ENCODE results near the gene RNF167.
"Not testable (repeated sequence)": the region's sequence is repeated elsewhere in the genome, so short reads cannot be mapped to it uniquely, and the experiment has no call there.

The RNF167 gene

GRCh38 chr17:4902540-4902939 is 37.5 kb upstream of the RNF167 start:
- DNase-seq (ENCODE audit: low read depth), result no peak

GRCh38 chr17:4903051-4903818 is 36.8 kb upstream of the RNF167 start, which contains the start of gene CHRNE:
TSS of gene CHRNE (minus strand) at chr17:4903098. CDS start at chr17:4903063, 35 bp downstream.
- DNase-seq (ENCODE audit: low read depth), result peak; percentile 70

GRCh38 chr17:4906642-4907041 is 33.4 kb upstream of the RNF167 start:
- not testable (repeated sequence) for DNase-seq (ENCODE audit: low read depth)

GRCh38 chr17:4908301-4908700 is 31.8 kb upstream of the RNF167 start:
- no peak for DNase-seq (ENCODE audit: low read depth)

GRCh38 chr17:4908711-4909496 is 31.2 kb upstream of the RNF167 start:
- peak; percentile 40 for DNase-seq (ENCODE audit: low read depth)

- no peak for DNase-seq (ENCODE audit: low read depth)
These were observed 26.1 kb upstream of the RNF167 start for GRCh38 chr17:4913994-4914393.

GRCh38 chr17:4914551-4914950 is 25.5 kb upstream of the RNF167 start:
- not testable (repeated sequence) for DNase-seq (ENCODE audit: low read depth)

- DNase-seq (ENCODE audit: low read depth), result no peak
These were observed 20.5 kb upstream of the RNF167 start for GRCh38 chr17:4919511-4920047.

- DNase-seq (ENCODE audit: low read depth), result no peak
These were observed 19.6 kb upstream of the RNF167 start for GRCh38 chr17:4920351-4921048.

- DNase-seq (ENCODE audit: low read depth), result no peak
These were observed 18.7 kb upstream of the RNF167 start for GRCh38 chr17:4921320-4921719.

GRCh38 chr17:4926577-4927335 is 13.3 kb upstream of the RNF167 start:
- DNase-seq (ENCODE audit: low read depth), result not testable (repeated sequence)

- no peak for DNase-seq (ENCODE audit: low read depth)
These were observed 11.2 kb upstream of the RNF167 start for GRCh38 chr17:4928881-4929280.

- DNase-seq (ENCODE audit: low read depth), result no peak
These were observed 8.1 kb upstream of the RNF167 start, which contains the start of gene GP1BA for GRCh38 chr17:4931963-4932362. TSS of gene GP1BA (plus strand) at chr17:4932277. CDS start at chr17:4932605, 328 bp downstream.

- DNase-seq (ENCODE audit: low read depth), result no peak
These were observed 7.3 kb upstream of the RNF167 start for GRCh38 chr17:4932756-4933155.

- DNase-seq (ENCODE audit: low read depth), result no peak
These were observed 6.4 kb upstream of the RNF167 start for GRCh38 chr17:4933646-4934045.

- DNase-seq (ENCODE audit: low read depth), result no peak
These were observed 5.7 kb upstream of the RNF167 start for GRCh38 chr17:4934173-4934979.

GRCh38 chr17:4935650-4936049 is 4.4 kb upstream of the RNF167 start:
- no peak for DNase-seq (ENCODE audit: low read depth)

- no peak for DNase-seq (ENCODE audit: low read depth)
These were observed 3.6 kb upstream of the RNF167 start for GRCh38 chr17:4936436-4936835.

GRCh38 chr17:4937553-4937952 is 2.5 kb upstream of the RNF167 start:
- no peak for DNase-seq (ENCODE audit: low read depth)

GRCh38 chr17:4938069-4938491 is 2.0 kb upstream of the RNF167 start:
- DNase-seq (ENCODE audit: low read depth), result no peak

Measured in stimulated activated CD4-positive, alpha-beta T cell treated with anti-CD3 and anti-CD28 coated beads, Interleukin-2, amount 100 ng/mL, for 4 hours (primary cell).